H1 (cell line): ENCODE data around the gene VDR. TPM values are rescaled to one million over a fixed set of nuclear protein-coding genes. Genes with fewer than 3 reads are reported as not detected.

Experiments
- CTCF ChIA-PET: fragments of 300-600 bp; sonication (Branson Sonifier 250); formaldehyde crosslinking; loops from one replicate; lab custom pipeline; 2021; ENCODE audit not compliant: partially characterized antibody; lab: Charles Lee
- POLR2A ChIA-PET: fragments of 300-600 bp; sonication (Branson Sonifier 250); formaldehyde crosslinking; loops from one replicate; lab custom pipeline; 2021; ENCODE audit warnings: inconsistent platforms; ENCODE audit not compliant: partially characterized antibody; lab: Charles Lee
- DNase-seq, 2 experiments: peaks; one replicate each; pipeline versions ENCODE4 v3.0.0 to v3.0.0-alpha.2; 2010 to 2022; ENCODE audit warnings: low spot score in 2 of 2, low read depth in 1 of 2, mixed read lengths in 1 of 2
- FAIRE-seq: peaks from 2 replicates; lab custom pipeline; 2011; peaks lifted over from hg19 to GRCh38; lab: Jason Lieb, UNC
- H2AFZ ChIP-seq: 2 replicates; pipeline ENCODE4 v1.8.1; 2012; ENCODE audit warnings: low read length, inconsistent platforms
- H2AK5ac ChIP-seq: 2 replicates; pipeline ENCODE4 v1.6.1; 2013; ENCODE audit warnings: low read depth, low read length
- H2BK120ac ChIP-seq: replicated peaks from 2 replicates; pipeline ENCODE3; 2013; ENCODE audit warnings: low read depth, low read length, inconsistent platforms
- H2BK12ac ChIP-seq: 2 replicates; pipeline ENCODE4 v1.6.1; 2013; ENCODE audit warnings: low read depth, low read length
- H2BK15ac ChIP-seq: 2 replicates; pipeline ENCODE4 v1.6.1; 2013; ENCODE audit warnings: low read length
- H2BK20ac ChIP-seq: 2 replicates; pipeline ENCODE4 v1.6.1; 2013; ENCODE audit warnings: low read length
- H2BK5ac ChIP-seq: 2 replicates; pipeline ENCODE4 v1.6.1; 2013; ENCODE audit warnings: low read depth, low read length
- H3K14ac ChIP-seq: 2 replicates; pipeline ENCODE4 v1.6.1; 2013; ENCODE audit warnings: inconsistent platforms; ENCODE audit not compliant: insufficient read length
- H3K18ac ChIP-seq: 2 replicates; pipeline ENCODE4 v1.6.1; 2013; ENCODE audit warnings: low read length; ENCODE audit errors: extremely low read depth
- H3K23ac ChIP-seq: 2 replicates; pipeline ENCODE4 v1.6.1; 2013; ENCODE audit warnings: inconsistent platforms; ENCODE audit not compliant: insufficient read length
- H3K23me2 ChIP-seq: 2 replicates; pipeline ENCODE4 v1.6.1; 2013; ENCODE audit warnings: low read depth, low read length
- H3K27ac ChIP-seq: 2 replicates; pipeline ENCODE4 v1.6.1; 2011; ENCODE audit warnings: low read depth, low read length, inconsistent platforms
- H3K27me3 ChIP-seq, 4 experiments: replicated peaks in 1 of 4; 1 replicate in 1 of 4; 2 replicates in 3 of 4; pipeline versions ENCODE4 v1.6.1 to v1.8.1; 2011 to 2013; ENCODE audit warnings: low read length in 3 of 4, mild to moderate bottlenecking in 3 of 4, inconsistent platforms in 2 of 4, mixed read lengths in 2 of 4, moderate library complexity in 1 of 4; ENCODE audit not compliant: control insufficient read depth in 3 of 4, insufficient read depth in 3 of 4; ENCODE audit errors: extremely low read depth in 1 of 4
- H3K36me3 ChIP-seq, 4 experiments: 2 replicates each; pipeline versions ENCODE4 v1.6.1 to v1.8.1; 2011 to 2013; ENCODE audit warnings: mild to moderate bottlenecking in 4 of 4, low read length in 3 of 4, moderate library complexity in 2 of 4, control low read depth in 1 of 4, inconsistent platforms in 1 of 4; ENCODE audit not compliant: insufficient read depth in 4 of 4, control insufficient read depth in 2 of 4
- H3K4ac ChIP-seq: replicated peaks from 2 replicates; pipeline ENCODE3; 2013; ENCODE audit warnings: low read length, low read depth, mixed read lengths, inconsistent platforms; ENCODE audit not compliant: insufficient read length
- H3K4me1 ChIP-seq, 4 experiments: replicated peaks in 1 of 4; 1 replicate in 1 of 4; 2 replicates in 3 of 4; pipeline versions ENCODE4 v1.6.1 to v1.8.1; 2011 to 2013; ENCODE audit warnings: low read length in 3 of 4, inconsistent platforms in 2 of 4, mixed read lengths in 1 of 4; ENCODE audit not compliant: insufficient read depth in 4 of 4, control insufficient read depth in 3 of 4
- H3K4me2 ChIP-seq, 2 experiments: 2 replicates each; pipeline versions ENCODE4 v1.6.1 to v1.8.1; 2011 to 2013; ENCODE audit warnings: low read depth in 2 of 2, low read length in 2 of 2, control low read depth in 1 of 2, inconsistent platforms in 1 of 2, mild to moderate bottlenecking in 1 of 2; ENCODE audit not compliant: insufficient read depth in 1 of 2
- H3K4me3 ChIP-seq, 4 experiments: fragments of 200-600, 300-600 bp in 1 of 4; sonication (generic), shearing (Covaris generic), sonication (Bioruptor Twin) in 1 of 4; 2 replicates each; pipeline versions ENCODE4 v1.5.1 to v1.8.1; 2011 to 2016; ENCODE audit warnings: low read length in 4 of 4, low read depth in 3 of 4, control low read depth in 2 of 4, inconsistent platforms in 2 of 4, mild to moderate bottlenecking in 2 of 4, mixed read lengths in 1 of 4, moderate library complexity in 1 of 4; ENCODE audit not compliant: insufficient read depth in 2 of 4; ENCODE audit errors: extremely low read depth in 1 of 4
- H3K56ac ChIP-seq: replicated peaks from 2 replicates; pipeline ENCODE3; 2013; ENCODE audit warnings: low read depth, mild to moderate bottlenecking, mixed read lengths, low read length, inconsistent platforms; ENCODE audit not compliant: insufficient read length
- H3K79me1 ChIP-seq: 2 replicates; pipeline ENCODE4 v1.6.1; 2013; ENCODE audit warnings: low read depth, low read length, control low read depth
- H3K79me2 ChIP-seq, 2 experiments: 2 replicates each; pipeline versions ENCODE4 v1.6.1 to v1.8.1; 2012 to 2013; ENCODE audit warnings: low read length in 2 of 2, mild to moderate bottlenecking in 2 of 2, inconsistent platforms in 1 of 2; ENCODE audit not compliant: insufficient read depth in 2 of 2, control insufficient read depth in 1 of 2
- H3K9ac ChIP-seq, 4 experiments: replicated peaks in 1 of 4; 1 replicate in 1 of 4; 2 replicates in 3 of 4; pipeline versions ENCODE4 v1.6.1 to v1.8.1; 2011 to 2013; ENCODE audit warnings: low read depth in 3 of 4, low read length in 3 of 4, control low read depth in 2 of 4, mild to moderate bottlenecking in 2 of 4, moderate library complexity in 2 of 4, inconsistent platforms in 1 of 4; ENCODE audit errors: extremely low read depth in 1 of 4
- H3K9me3 ChIP-seq, 2 experiments: 2 replicates each; pipeline versions ENCODE4 v1.6.1 to v1.8.1; 2012 to 2013; ENCODE audit warnings: mild to moderate bottlenecking in 2 of 2, moderate library complexity in 2 of 2, control low read depth in 1 of 2, inconsistent platforms in 1 of 2, low read depth in 1 of 2, low read length in 1 of 2, mixed read lengths in 1 of 2; ENCODE audit not compliant: insufficient read depth in 2 of 2
- H4K20me1 ChIP-seq, 2 experiments: replicated peaks in 1 of 2; 2 replicates each; pipeline versions ENCODE3 to v1.8.1; 2011 to 2013; ENCODE audit warnings: inconsistent platforms in 2 of 2, low read length in 2 of 2, mild to moderate bottlenecking in 1 of 2; ENCODE audit not compliant: insufficient read depth in 2 of 2, control insufficient read depth in 1 of 2
- H4K5ac ChIP-seq: 2 replicates; pipeline ENCODE4 v1.6.1; 2013; ENCODE audit warnings: low read length, low read depth, mixed read lengths, inconsistent platforms; ENCODE audit not compliant: insufficient read length
- H4K8ac ChIP-seq: 2 replicates; pipeline ENCODE4 v1.8.0; 2013; ENCODE audit warnings: mild to moderate bottlenecking, moderate library complexity, low read length, inconsistent platforms; ENCODE audit not compliant: insufficient read depth; ENCODE audit errors: extremely low read depth
- H4K91ac ChIP-seq: replicated peaks from 2 replicates; pipeline ENCODE3; 2013; ENCODE audit warnings: low read length, mixed read lengths, inconsistent platforms; ENCODE audit not compliant: insufficient read length
- CHD2 ChIP-seq: IDR thresholded peaks from 2 replicates; pipeline ENCODE4 v1.6.1; 2012; ENCODE audit warnings: low read length, improper control_type of control experiment
- EGR1 ChIP-seq: IDR thresholded peaks from 2 replicates; pipeline ENCODE4 v1.6.1; 2011; ENCODE audit warnings: low read depth, low read length, borderline replicate concordance
- SIN3A ChIP-seq, 2 experiments: IDR thresholded peaks in 1 of 2; conservative IDR thresholded peaks in 1 of 2; 2 replicates each; pipeline ENCODE4 v1.6.1; 2011 to 2012; ENCODE audit warnings: low read length in 2 of 2, improper control_type of control experiment in 1 of 2, low read depth in 1 of 2, mild to moderate bottlenecking in 1 of 2
- YY1 ChIP-seq: IDR thresholded peaks from 2 replicates; pipeline ENCODE4 v1.6.1; 2011; ENCODE audit warnings: low read depth, mild to moderate bottlenecking, low read length
- WGBS, 2 experiments: shearing (Covaris generic) in 1 of 2; methylation state at CpG; one replicate each; pipeline versions ENCODE4 v1.1.6 to v1.1.7; 2013 to 2015; ENCODE audit warnings: low lambda C conversion rate in 2 of 2, mixed read lengths in 2 of 2, inconsistent platforms in 1 of 2, low coverage in 1 of 2, missing lambda C conversion rate in 1 of 2; ENCODE audit not compliant: insufficient replicate concordance in 2 of 2, insufficient coverage in 1 of 2, insufficient read length in 1 of 2; ENCODE audit errors: extremely low coverage in 1 of 2, missing lambda C conversion rate in 1 of 2; 5-methylcytosine and 5-hydroxymethylcytosine counted together
- polyA plus RNA-seq, 7 experiments: library from polyadenylated mRNA; depleted of rRNA in 3 of 7; stranded (reverse) in 5 of 7; unstranded in 2 of 7; fragments of >200 nt in 5 of 7; fragments of 200-250 nt in 2 of 7; gene quantifications; 1 replicate in 5 of 7; 2 replicates in 1 of 7; 4 replicates in 1 of 7; pipeline versions ENCODE4 v1.2.1 to v1.2.3, GENCODE V29; 2011 to 2013; ENCODE audit warnings: missing spikeins in 2 of 7, mixed read lengths in 2 of 7
- total RNA-seq: library from RNA; stranded (reverse); fragmentation: NEBNext Ultra II Directional; extraction: Animal tissue kit (Norgen Biotek cat#: 25700); gene quantifications from 2 replicates; pipeline ENCODE4 v1.2.1, GENCODE V29; 2021
- TF ChIP-seq, protein P1 (sequence below): IDR thresholded peaks from 2 replicates; pipeline ENCODE4 v1.6.1; 2011; ENCODE audit warnings: low read length, improper control_type of control experiment

Gene VDR
- total and polyA plus RNA-seq, 2 of the 8 experiments (the other 6 are each of a cell fraction or from before 2014, with no cell fraction given) = 0.44 to 0.65 TPM

- Histone ChIP-seq H3K23ac (no peak overlapping the region), H4K91ac (no peak overlapping the region), H2BK120ac (no peak overlapping the region), H4K20me1 (peaks cover 5 to 21% of the 10 kb centered on the region in 2 experiments), H4K5ac (no peak overlapping the region), H2AFZ (no peak overlapping the region), H3K79me2 (peaks cover 4 to 83% of the 10 kb centered on the region in 2 experiments; a peak in 3 of 4 replicates), H3K56ac (no peak overlapping the region), H3K9ac (no peak overlapping the region), H3K4me1 (peaks cover 24 to 58% (median 45%) of the 10 kb centered on the region in 4 experiments), H2BK15ac (no peak overlapping the region), H3K23me2 (peaks cover 3% of the 10 kb centered on the region), H2AK5ac (no peak overlapping the region), H3K79me1 (peaks cover 12% of the 10 kb centered on the region; the same call in 1 of the 2 replicates), H3K4me2 (peak overlapping the region; percentile 24 to 76; a peak in 2 of 4 replicates), H3K18ac (no peak overlapping the region), H2BK20ac (no peak overlapping the region), H3K14ac (no peak overlapping the region), H3K4ac (no peak overlapping the region), H3K27me3 (no peaks in the 10 kb centered on the region), H3K4me3 (peak overlapping the region in 1 of 4 experiments; percentile 6; a peak in 2 of 8 replicates), H2BK12ac (0 out of 2 replicates have a peak overlapping the region, but pooled peaks have one; percentile 63), H3K36me3 (no peaks in the 10 kb centered on the region), H3K27ac (no peak overlapping the region; the same call in 1 of the 2 replicates), H2BK5ac (no peak overlapping the region), H4K8ac (no peak overlapping the region), H3K9me3 (no peaks in the 10 kb centered on the region)
- no peak for DNase-seq
- ChIA-PET POLR2A (interaction anchor here (1.1 to 29.3 kb wide), 8 partner anchors 9 to 45 kb away, joined by 3 to 480 read pairs (median 6); partner anchors contain the start of gene HDAC7), CTCF (interaction anchor here (1.2 to 58.8 kb wide), 8 partner anchors 9 to 67 kb away, joined by 3 to 2001 read pairs (median 26); partner anchors contain the start of gene HDAC7)
- WGBS, 2 experiments = 23% methylated on average over 2 of the region's 2 CpGs; no CpG with 5 or more reads in 1 of the 2 experiments
- TF ChIP-seq, protein P1, sequence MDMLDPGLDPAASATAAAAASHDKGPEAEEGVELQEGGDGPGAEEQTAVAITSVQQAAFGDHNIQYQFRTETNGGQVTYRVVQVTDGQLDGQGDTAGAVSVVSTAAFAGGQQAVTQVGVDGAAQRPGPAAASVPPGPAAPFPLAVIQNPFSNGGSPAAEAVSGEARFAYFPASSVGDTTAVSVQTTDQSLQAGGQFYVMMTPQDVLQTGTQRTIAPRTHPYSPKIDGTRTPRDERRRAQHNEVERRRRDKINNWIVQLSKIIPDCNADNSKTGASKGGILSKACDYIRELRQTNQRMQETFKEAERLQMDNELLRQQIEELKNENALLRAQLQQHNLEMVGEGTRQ = peak; percentile 64
- no peak for TF ChIP-seq YY1
- TF ChIP-seq EGR1 = no peak
- no peak for TF ChIP-seq CHD2
- 0 out of 4 replicates have a peak, but pooled peaks of 1 of the 2 experiments have one; percentile 60 for TF ChIP-seq SIN3A (conservative IDR thresholded peaks at IDR 0.05 in 1 of 2, IDR thresholded peaks at IDR 0.05 in 1 of 2; ENCODE audit: low read depth in 1 of 2, low read length in 2 of 2)
- FAIRE-seq = no peak
These were observed 93.8 kb downstream of the VDR start for GRCh38 chr12:47811072-47811396.
